SKM-1 (cell line): ENCODE measurements around the gene ASB6.
"Not testable (repeated sequence)": the region's sequence is repeated elsewhere in the genome, so short reads cannot be mapped to it uniquely, and the experiment has no call there.

Experiments
- DNase-seq: peaks from one replicate; lab custom pipeline; 2025; ENCODE audit not compliant: unreplicated experiment; lab: John Stamatoyannopoulos, UW

The ASB6 gene

GRCh38 chr9:129644902-129645301 is 3.0 kb upstream of the ASB6 start:
- no peak for DNase-seq

- no peak for DNase-seq
Observed at GRCh38 chr9:129644365-129644764, 2.4 kb upstream of the ASB6 start.

GRCh38 chr9:129643706-129644105 is 1.8 kb upstream of the ASB6 start:
- DNase-seq, result no peak

- DNase-seq, result no peak
Observed at GRCh38 chr9:129640871-129641749, 841 bp downstream of the ASB6 start.

- no peak for DNase-seq
Observed at GRCh38 chr9:129640086-129640870, 1.7 kb downstream of the ASB6 start.

GRCh38 chr9:129639756-129640085 is 2.2 kb downstream of the ASB6 start:
- DNase-seq, result no peak

- DNase-seq, result no peak
Observed at GRCh38 chr9:129639034-129639630, 2.8 kb downstream of the ASB6 start.

GRCh38 chr9:129637673-129638439 is 4.1 kb downstream of the ASB6 start:
- DNase-seq, result no peak

GRCh38 chr9:129637102-129637501 is 4.8 kb downstream of the ASB6 start:
- no peak for DNase-seq

- not testable (repeated sequence) for DNase-seq
Observed at GRCh38 chr9:129636343-129636742, 5.6 kb downstream of the ASB6 start.

- DNase-seq, result no peak
Observed at GRCh38 chr9:129635099-129636065, 6.6 kb downstream of the ASB6 start.

GRCh38 chr9:129633848-129634247 is 8.1 kb downstream of the ASB6 start:
- DNase-seq, result no peak

- no peak for DNase-seq
Observed at GRCh38 chr9:129633207-129633606, 8.7 kb downstream of the ASB6 start.

GRCh38 chr9:129632460-129632859 is 9.5 kb downstream of the ASB6 start:
- DNase-seq, result no peak

- DNase-seq, result no peak
Observed at GRCh38 chr9:129631674-129632129, 10.2 kb downstream of the ASB6 start.

- DNase-seq, result no peak
Observed at GRCh38 chr9:129630967-129631673, 10.8 kb downstream of the ASB6 start.

GRCh38 chr9:129629251-129629820 is 12.6 kb downstream of the ASB6 start:
- DNase-seq, result no peak

GRCh38 chr9:129628709-129629108 is 13.2 kb downstream of the ASB6 start:
- DNase-seq, result no peak
